HepG2 (cell line): ENCODE results near the gene CSNK1G1. TPM values are rescaled to one million over a fixed set of nuclear protein-coding genes. Genes with fewer than 3 reads are reported as not detected.
A peak's percentile ranks its signal among the peaks of the same experiment; 100 is the strongest.

Experiments
- ARNTL ChIP-seq: sonication (generic); formaldehyde crosslinking; IDR thresholded peaks from 2 replicates; pipeline ENCODE4 v1.4.0; 2020; ENCODE audit warnings: mild to moderate bottlenecking, missing genetic modification reagents
- MBNL3 ChIP-seq: fragments of 250-450 bp; sonication (Bioruptor Pico); conservative IDR thresholded peaks from 2 replicates; pipeline ENCODE4 v1.8.0; 2022; ENCODE audit warnings: mild to moderate bottlenecking, inconsistent platforms
- MED1 ChIP-seq: sonication (generic); formaldehyde crosslinking; IDR thresholded peaks from 2 replicates; pipeline ENCODE4 v1.4.0; 2020; ENCODE audit warnings: missing genetic modification reagents
- MEIS1 ChIP-seq: sonication (generic); formaldehyde crosslinking; IDR thresholded peaks from 2 replicates; pipeline ENCODE4 v1.9.0; 2021; ENCODE audit warnings: mild to moderate bottlenecking, missing genetic modification reagents, moderate library complexity, borderline replicate concordance
- NFE2L1 ChIP-seq: sonication (generic); formaldehyde crosslinking; IDR thresholded peaks from 2 replicates; pipeline ENCODE4 v1.4.0; 2020; ENCODE audit warnings: missing genetic modification reagents, mild to moderate bottlenecking, borderline replicate concordance
- NKX3-1 ChIP-seq: sonication (generic); formaldehyde crosslinking; IDR thresholded peaks from 2 replicates; pipeline ENCODE4 v1.5.0; 2020; ENCODE audit warnings: missing genetic modification reagents
- RARA ChIP-seq: IDR thresholded peaks from 2 replicates; pipeline ENCODE4 v1.6.1; 2016; ENCODE audit warnings: missing genetic modification reagents, missing compliant biosample characterization
- SRSF9 ChIP-seq: fragments of 200-400 bp; formaldehyde crosslinking; IDR thresholded peaks from 2 replicates; pipeline ENCODE4 v1.6.1; 2018; ENCODE audit warnings: borderline replicate concordance, mild to moderate bottlenecking, low read depth, low read length; ENCODE audit not compliant: insufficient read depth, poor library complexity, severe bottlenecking
- TCF7 ChIP-seq: sonication (generic); IDR thresholded peaks from 2 replicates; pipeline ENCODE4 v1.6.1; 2016; ENCODE audit warnings: antibody characterized with exemption, low read depth
- ZNF3 ChIP-seq: IDR thresholded peaks from 2 replicates; pipeline ENCODE4 v1.7.0; 2017; ENCODE audit warnings: inconsistent platforms
- ZNF589 ChIP-seq: sonication (generic); formaldehyde crosslinking; conservative IDR thresholded peaks from 2 replicates; pipeline ENCODE4 v1.8.0; 2022; ENCODE audit warnings: mild to moderate bottlenecking, moderate library complexity, missing genetic modification reagents
- polyA plus RNA-seq, 8 experiments: library from polyadenylated mRNA; depleted of rRNA in 3 of 8; stranded (reverse) in 7 of 8; unstranded in 1 of 8; fragments of >200 nt; fragmentation: Illumina TruSeq in 4 of 8; extraction: Trizol in 4 of 8; gene quantifications; 2 replicates each; pipeline versions ENCODE4 v1.2.1 to v1.2.3, GENCODE V29; 2011 to 2016; ENCODE audit warnings: low read depth in 4 of 8, missing spikeins in 1 of 8, mixed read lengths in 1 of 8; ENCODE audit not compliant: insufficient read depth in 1 of 8
- total RNA-seq, 5 experiments: library from RNA; depleted of rRNA; stranded (reverse); fragments of >200 nt; fragmentation: Illumina TruSeq; extraction: Trizol; gene quantifications; 2 replicates each; pipeline ENCODE4 v1.2.3, GENCODE V29; 2016; ENCODE audit warnings: low read depth in 1 of 5
- TF ChIP-seq, protein P1 (sequence below): fragments of 450-650 bp; IDR thresholded peaks from 2 replicates; pipeline ENCODE4 v1.6.1; 2017
- TF ChIP-seq, protein P2 (sequence below): sonication (generic); formaldehyde crosslinking; IDR thresholded peaks from 2 replicates; pipeline ENCODE4 v1.4.0; 2020; ENCODE audit warnings: missing genetic modification reagents
- TF ChIP-seq, protein P3 (sequence below): sonication (generic); formaldehyde crosslinking; IDR thresholded peaks from 2 replicates; pipeline ENCODE4 v1.4.0; 2020; ENCODE audit warnings: missing genetic modification reagents
- TF ChIP-seq, protein P4 (sequence below): sonication (generic); formaldehyde crosslinking; IDR thresholded peaks from 2 replicates; pipeline ENCODE4 v1.4.0; 2020; ENCODE audit warnings: mild to moderate bottlenecking, missing genetic modification reagents, borderline replicate concordance

CSNK1G1 gene
- total and polyA plus RNA-seq, 2 of the 13 experiments (the other 11 are each of a cell fraction or from before 2014, with no cell fraction given) = 8.5 to 12.6 TPM

DNA sequence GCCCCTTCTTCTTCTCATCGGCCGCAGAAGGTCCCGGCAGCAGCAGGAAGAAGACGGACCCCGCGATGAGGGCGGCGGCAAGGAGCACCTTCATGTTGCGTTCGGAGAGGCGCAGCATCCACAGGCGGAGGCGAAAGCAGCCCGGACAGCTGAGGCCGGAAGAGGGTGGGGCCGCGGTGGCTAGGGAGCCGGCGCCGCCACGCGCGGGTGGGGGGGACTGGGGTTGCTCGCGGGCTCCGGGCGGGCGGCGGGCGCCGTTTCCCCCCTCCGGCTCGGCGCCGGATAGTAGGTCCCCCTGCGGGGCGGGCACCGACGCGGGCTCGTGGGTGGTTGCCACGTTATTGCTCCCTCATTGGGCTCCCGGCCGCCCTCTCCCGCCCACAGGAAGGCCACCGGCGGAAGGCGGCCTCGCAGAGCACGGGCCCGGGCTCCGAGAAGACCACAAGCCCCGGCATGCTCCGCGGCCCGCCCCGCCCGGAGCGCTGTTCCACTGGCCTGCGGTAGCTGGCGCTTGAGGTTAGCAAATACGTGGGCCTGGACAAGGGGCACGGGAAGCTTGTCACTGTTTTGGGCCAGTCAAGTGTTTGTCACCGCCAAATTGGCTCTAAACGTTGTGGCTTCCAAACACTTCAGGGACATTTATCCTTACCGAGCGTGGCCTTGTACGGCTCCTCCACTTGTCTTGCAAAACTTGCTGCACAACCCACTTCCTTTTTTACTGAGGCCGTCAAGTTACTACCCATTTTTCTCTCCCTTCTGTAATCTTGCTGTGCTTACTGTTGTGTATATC, 192.9 kb downstream of the CSNK1G1 start, which contains the start of gene PPIB (continued):
- TF ChIP-seq MBNL3 (CRISPR knock-in tag) = no peak
- TF ChIP-seq, protein P1, sequence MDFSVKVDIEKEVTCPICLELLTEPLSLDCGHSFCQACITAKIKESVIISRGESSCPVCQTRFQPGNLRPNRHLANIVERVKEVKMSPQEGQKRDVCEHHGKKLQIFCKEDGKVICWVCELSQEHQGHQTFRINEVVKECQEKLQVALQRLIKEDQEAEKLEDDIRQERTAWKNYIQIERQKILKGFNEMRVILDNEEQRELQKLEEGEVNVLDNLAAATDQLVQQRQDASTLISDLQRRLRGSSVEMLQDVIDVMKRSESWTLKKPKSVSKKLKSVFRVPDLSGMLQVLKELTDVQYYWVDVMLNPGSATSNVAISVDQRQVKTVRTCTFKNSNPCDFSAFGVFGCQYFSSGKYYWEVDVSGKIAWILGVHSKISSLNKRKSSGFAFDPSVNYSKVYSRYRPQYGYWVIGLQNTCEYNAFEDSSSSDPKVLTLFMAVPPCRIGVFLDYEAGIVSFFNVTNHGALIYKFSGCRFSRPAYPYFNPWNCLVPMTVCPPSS = no peak
- TF ChIP-seq, protein P2, sequence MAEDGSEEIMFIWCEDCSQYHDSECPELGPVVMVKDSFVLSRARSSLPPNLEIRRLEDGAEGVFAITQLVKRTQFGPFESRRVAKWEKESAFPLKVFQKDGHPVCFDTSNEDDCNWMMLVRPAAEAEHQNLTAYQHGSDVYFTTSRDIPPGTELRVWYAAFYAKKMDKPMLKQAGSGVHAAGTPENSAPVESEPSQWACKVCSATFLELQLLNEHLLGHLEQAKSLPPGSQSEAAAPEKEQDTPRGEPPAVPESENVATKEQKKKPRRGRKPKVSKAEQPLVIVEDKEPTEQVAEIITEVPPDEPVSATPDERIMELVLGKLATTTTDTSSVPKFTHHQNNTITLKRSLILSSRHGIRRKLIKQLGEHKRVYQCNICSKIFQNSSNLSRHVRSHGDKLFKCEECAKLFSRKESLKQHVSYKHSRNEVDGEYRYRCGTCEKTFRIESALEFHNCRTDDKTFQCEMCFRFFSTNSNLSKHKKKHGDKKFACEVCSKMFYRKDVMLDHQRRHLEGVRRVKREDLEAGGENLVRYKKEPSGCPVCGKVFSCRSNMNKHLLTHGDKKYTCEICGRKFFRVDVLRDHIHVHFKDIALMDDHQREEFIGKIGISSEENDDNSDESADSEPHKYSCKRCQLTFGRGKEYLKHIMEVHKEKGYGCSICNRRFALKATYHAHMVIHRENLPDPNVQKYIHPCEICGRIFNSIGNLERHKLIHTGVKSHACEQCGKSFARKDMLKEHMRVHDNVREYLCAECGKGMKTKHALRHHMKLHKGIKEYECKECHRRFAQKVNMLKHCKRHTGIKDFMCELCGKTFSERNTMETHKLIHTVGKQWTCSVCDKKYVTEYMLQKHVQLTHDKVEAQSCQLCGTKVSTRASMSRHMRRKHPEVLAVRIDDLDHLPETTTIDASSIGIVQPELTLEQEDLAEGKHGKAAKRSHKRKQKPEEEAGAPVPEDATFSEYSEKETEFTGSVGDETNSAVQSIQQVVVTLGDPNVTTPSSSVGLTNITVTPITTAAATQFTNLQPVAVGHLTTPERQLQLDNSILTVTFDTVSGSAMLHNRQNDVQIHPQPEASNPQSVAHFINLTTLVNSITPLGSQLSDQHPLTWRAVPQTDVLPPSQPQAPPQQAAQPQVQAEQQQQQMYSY (CRISPR knock-in tag) = no peak; the same call in none of the 2 replicates
- TF ChIP-seq ZNF589 = 0 out of 2 replicates have a peak, but pooled peaks have one; percentile 61
- TF ChIP-seq TCF7 = no peak
- TF ChIP-seq ZNF3 = no peak
- TF ChIP-seq, protein P3, sequence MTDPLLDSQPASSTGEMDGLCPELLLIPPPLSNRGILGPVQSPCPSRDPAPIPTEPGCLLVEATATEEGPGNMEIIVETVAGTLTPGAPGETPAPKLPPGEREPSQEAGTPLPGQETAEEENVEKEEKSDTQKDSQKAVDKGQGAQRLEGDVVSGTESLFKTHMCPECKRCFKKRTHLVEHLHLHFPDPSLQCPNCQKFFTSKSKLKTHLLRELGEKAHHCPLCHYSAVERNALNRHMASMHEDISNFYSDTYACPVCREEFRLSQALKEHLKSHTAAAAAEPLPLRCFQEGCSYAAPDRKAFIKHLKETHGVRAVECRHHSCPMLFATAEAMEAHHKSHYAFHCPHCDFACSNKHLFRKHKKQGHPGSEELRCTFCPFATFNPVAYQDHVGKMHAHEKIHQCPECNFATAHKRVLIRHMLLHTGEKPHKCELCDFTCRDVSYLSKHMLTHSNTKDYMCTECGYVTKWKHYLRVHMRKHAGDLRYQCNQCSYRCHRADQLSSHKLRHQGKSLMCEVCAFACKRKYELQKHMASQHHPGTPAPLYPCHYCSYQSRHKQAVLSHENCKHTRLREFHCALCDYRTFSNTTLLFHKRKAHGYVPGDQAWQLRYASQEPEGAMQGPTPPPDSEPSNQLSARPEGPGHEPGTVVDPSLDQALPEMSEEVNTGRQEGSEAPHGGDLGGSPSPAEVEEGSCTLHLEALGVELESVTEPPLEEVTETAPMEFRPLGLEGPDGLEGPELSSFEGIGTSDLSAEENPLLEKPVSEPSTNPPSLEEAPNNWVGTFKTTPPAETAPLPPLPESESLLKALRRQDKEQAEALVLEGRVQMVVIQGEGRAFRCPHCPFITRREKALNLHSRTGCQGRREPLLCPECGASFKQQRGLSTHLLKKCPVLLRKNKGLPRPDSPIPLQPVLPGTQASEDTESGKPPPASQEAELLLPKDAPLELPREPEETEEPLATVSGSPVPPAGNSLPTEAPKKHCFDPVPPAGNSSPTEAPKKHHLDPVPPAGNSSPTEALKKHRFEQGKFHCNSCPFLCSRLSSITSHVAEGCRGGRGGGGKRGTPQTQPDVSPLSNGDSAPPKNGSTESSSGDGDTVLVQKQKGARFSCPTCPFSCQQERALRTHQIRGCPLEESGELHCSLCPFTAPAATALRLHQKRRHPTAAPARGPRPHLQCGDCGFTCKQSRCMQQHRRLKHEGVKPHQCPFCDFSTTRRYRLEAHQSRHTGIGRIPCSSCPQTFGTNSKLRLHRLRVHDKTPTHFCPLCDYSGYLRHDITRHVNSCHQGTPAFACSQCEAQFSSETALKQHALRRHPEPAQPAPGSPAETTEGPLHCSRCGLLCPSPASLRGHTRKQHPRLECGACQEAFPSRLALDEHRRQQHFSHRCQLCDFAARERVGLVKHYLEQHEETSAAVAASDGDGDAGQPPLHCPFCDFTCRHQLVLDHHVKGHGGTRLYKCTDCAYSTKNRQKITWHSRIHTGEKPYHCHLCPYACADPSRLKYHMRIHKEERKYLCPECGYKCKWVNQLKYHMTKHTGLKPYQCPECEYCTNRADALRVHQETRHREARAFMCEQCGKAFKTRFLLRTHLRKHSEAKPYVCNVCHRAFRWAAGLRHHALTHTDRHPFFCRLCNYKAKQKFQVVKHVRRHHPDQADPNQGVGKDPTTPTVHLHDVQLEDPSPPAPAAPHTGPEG (CRISPR knock-in tag) = 0 out of 2 replicates have a peak, but pooled peaks have one; percentile 69
- no peak for TF ChIP-seq ARNTL (CRISPR knock-in tag)
- TF ChIP-seq, protein P4, sequence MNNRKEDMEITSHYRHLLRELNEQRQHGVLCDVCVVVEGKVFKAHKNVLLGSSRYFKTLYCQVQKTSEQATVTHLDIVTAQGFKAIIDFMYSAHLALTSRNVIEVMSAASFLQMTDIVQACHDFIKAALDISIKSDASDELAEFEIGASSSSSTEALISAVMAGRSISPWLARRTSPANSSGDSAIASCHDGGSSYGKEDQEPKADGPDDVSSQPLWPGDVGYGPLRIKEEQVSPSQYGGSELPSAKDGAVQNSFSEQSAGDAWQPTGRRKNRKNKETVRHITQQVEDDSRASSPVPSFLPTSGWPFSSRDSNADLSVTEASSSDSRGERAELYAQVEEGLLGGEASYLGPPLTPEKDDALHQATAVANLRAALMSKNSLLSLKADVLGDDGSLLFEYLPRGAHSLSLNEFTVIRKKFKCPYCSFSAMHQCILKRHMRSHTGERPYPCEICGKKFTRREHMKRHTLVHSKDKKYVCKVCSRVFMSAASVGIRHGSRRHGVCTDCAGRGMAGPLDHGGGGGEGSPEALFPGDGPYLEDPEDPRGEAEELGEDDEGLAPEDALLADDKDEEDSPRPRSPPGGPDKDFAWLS (CRISPR knock-in tag) = no peak
- no peak; the same call in 1 of the 2 replicates for TF ChIP-seq MEIS1 (CRISPR knock-in tag)
- TF ChIP-seq SRSF9 = no peak
- peak; percentile 15; the same call in 1 of the 2 replicates for TF ChIP-seq RARA (CRISPR knock-in tag)
- peak; percentile 59; the same call in 1 of the 2 replicates for TF ChIP-seq MED1
- TF ChIP-seq NKX3-1 = peak; percentile 60
- no peak for TF ChIP-seq NFE2L1 (CRISPR knock-in tag)
